HepG2 (cell line): ENCODE data around the gene GPR27. TPM values are rescaled to one million over a fixed set of nuclear protein-coding genes. Genes with fewer than 3 reads are reported as not detected.

Experiments used
- ATAC-seq: fragments of 200-7000 bp; cut with Tn5 transposase; 3 replicates; pipeline ENCODE4 v1.9.1; 2020; ENCODE audit warnings: mild to moderate bottlenecking, moderate library complexity
- BruUV-seq: library from RNA; stranded (reverse); fragments of 400-500 nt; replicated peaks from 2 replicates; lab custom pipeline; 2021; lab: Mats Ljungman, UMichigan
- CTCF ChIA-PET: fragments of 300-600 bp; formaldehyde crosslinking; extraction: SDS; loops from one replicate; lab custom pipeline; 2021; ENCODE audit warnings: low total read pairs, inconsistent platforms, low intra/inter-chr PET ratio; lab: Yijun Ruan, JAX
- POLR2A ChIA-PET: fragments of 350-600 bp; sonication (Branson Sonifier 250); formaldehyde crosslinking; loops from one replicate; lab custom pipeline; 2020; ENCODE audit warnings: antibody characterized with exemption, inconsistent platforms; lab: Yijun Ruan, JAX
- DNase-seq: peaks from one replicate; pipeline ENCODE4 v3.0.0-alpha.2; 2015; ENCODE audit warnings: low spot score
- FAIRE-seq: peaks from 3 replicates; lab custom pipeline; 2011; peaks lifted over from hg19 to GRCh38; lab: Jason Lieb, UNC
- H2AFZ ChIP-seq: one replicate; pipeline ENCODE4 v1.6.1; 2011; ENCODE audit warnings: low read length, inconsistent platforms
- H3K27ac ChIP-seq: fragments of 300-600 bp; 3 replicates; pipeline ENCODE4 v1.8.0; 2011; ENCODE audit warnings: mixed run types, mild to moderate bottlenecking, mixed read lengths, low read length, inconsistent platforms; ENCODE audit not compliant: insufficient read depth; ENCODE audit errors: extremely low read length
- H3K27me3 ChIP-seq, 2 experiments: fragments of 200-600 bp in 1 of 2; 2 replicates in 1 of 2; 3 replicates in 1 of 2; pipeline versions ENCODE4 v1.6.0 to v1.8.0; 2011; ENCODE audit warnings: low read length in 2 of 2, mild to moderate bottlenecking in 2 of 2, moderate library complexity in 2 of 2, inconsistent platforms in 1 of 2; ENCODE audit not compliant: insufficient read depth in 2 of 2, control insufficient read depth in 1 of 2
- H3K36me3 ChIP-seq, 2 experiments: fragments of 200-600 bp in 1 of 2; replicated peaks in 1 of 2; 2 replicates in 1 of 2; 3 replicates in 1 of 2; pipeline versions ENCODE4 v1.5.1 to v1.8.0; 2011; ENCODE audit warnings: low read length in 2 of 2, inconsistent platforms in 1 of 2; ENCODE audit not compliant: insufficient read depth in 2 of 2, control insufficient read depth in 1 of 2
- H3K4me1 ChIP-seq: 2 replicates; pipeline ENCODE4 v1.5.1; 2012; ENCODE audit warnings: low read length, inconsistent platforms; ENCODE audit not compliant: insufficient read depth
- H3K4me2 ChIP-seq: 2 replicates; pipeline ENCODE4 v1.6.0; 2011; ENCODE audit warnings: low read depth, low read length, inconsistent platforms
- H3K4me3 ChIP-seq, 3 experiments: fragments of 200-600 bp in 1 of 3; sonication (generic), shearing (Covaris generic) in 1 of 3; replicated peaks in 1 of 3; 2 replicates each; pipeline ENCODE4 v1.5.1; 2011 to 2016; ENCODE audit warnings: low read length in 3 of 3, inconsistent platforms in 2 of 3, low read depth in 2 of 3, mild to moderate bottlenecking in 2 of 3, control low read depth in 1 of 3, mixed read lengths in 1 of 3; ENCODE audit not compliant: insufficient read depth in 1 of 3
- H3K79me2 ChIP-seq: one replicate; pipeline ENCODE4 v1.6.1; 2011; ENCODE audit warnings: low read length, inconsistent platforms; ENCODE audit not compliant: insufficient read depth
- H3K9ac ChIP-seq: 2 replicates; pipeline ENCODE4 v1.6.0; 2011; ENCODE audit warnings: mild to moderate bottlenecking, low read depth, low read length, inconsistent platforms; ENCODE audit not compliant: insufficient read depth
- H3K9me3 ChIP-seq: 2 replicates; pipeline ENCODE4 v1.5.1; 2012; ENCODE audit warnings: mild to moderate bottlenecking, low read length
- H4K20me1 ChIP-seq: 2 replicates; pipeline ENCODE4 v1.6.0; 2011; ENCODE audit warnings: inconsistent platforms, mild to moderate bottlenecking, low read length, moderate library complexity; ENCODE audit not compliant: insufficient read depth
- CBX2 ChIP-seq, 2 experiments: fragments of 200-600 bp in 1 of 2; sonication (generic); formaldehyde crosslinking in 1 of 2; IDR thresholded peaks; 2 replicates each; pipeline versions ENCODE4 v1.7.0 to v1.8.1; 2018 to 2022; ENCODE audit warnings: low read depth in 2 of 2, low read length in 1 of 2, mild to moderate bottlenecking in 1 of 2, missing genetic modification reagents in 1 of 2
- DNMT1 ChIP-seq: sonication (generic); formaldehyde crosslinking; IDR thresholded peaks from 2 replicates; pipeline ENCODE4 v1.5.1; 2020; ENCODE audit warnings: mild to moderate bottlenecking, missing genetic modification reagents
- HHEX ChIP-seq: IDR thresholded peaks from 2 replicates; pipeline ENCODE4 v1.6.1; 2016; ENCODE audit warnings: control low read depth
- HNRNPUL1 ChIP-seq: fragments of 200-400 bp; formaldehyde crosslinking; IDR thresholded peaks from 2 replicates; pipeline ENCODE4 v1.6.1; 2017; ENCODE audit warnings: low read depth, mild to moderate bottlenecking, low read length, moderate library complexity
- SUZ12 ChIP-seq: fragments of 150-350 bp; IDR thresholded peaks from 2 replicates; pipeline ENCODE4 v1.6.1; 2014; ENCODE audit warnings: low read depth, low read length
- TBL1XR1 ChIP-seq: fragments of 150-350 bp; IDR thresholded peaks from 2 replicates; pipeline ENCODE4 v1.6.1; 2014; ENCODE audit warnings: borderline replicate concordance, low read length; ENCODE audit not compliant: partially characterized antibody
- THYN1 ChIP-seq: sonication (generic); formaldehyde crosslinking; IDR thresholded peaks from 2 replicates; pipeline ENCODE4 v1.8.1; 2023; ENCODE audit warnings: low read depth, mild to moderate bottlenecking, moderate library complexity, missing genetic modification reagents, borderline replicate concordance
- ZBTB3 ChIP-seq: sonication (generic); formaldehyde crosslinking; IDR thresholded peaks from 2 replicates; pipeline ENCODE4 v1.4.0; 2020; ENCODE audit warnings: low read depth, mild to moderate bottlenecking, moderate library complexity, missing genetic modification reagents, borderline replicate concordance
- ZNF124 ChIP-seq: sonication (generic); formaldehyde crosslinking; IDR thresholded peaks from 2 replicates; pipeline ENCODE4 v1.4.0; 2020; ENCODE audit warnings: missing genetic modification reagents
- ZNF33A ChIP-seq: sonication (generic); formaldehyde crosslinking; IDR thresholded peaks from 2 replicates; pipeline ENCODE4 v1.5.1; 2020; ENCODE audit warnings: missing genetic modification reagents, mild to moderate bottlenecking, moderate library complexity, borderline replicate concordance
- WGBS: methylation state at CpG from one replicate; pipeline ENCODE4 v1.1.6; 2017; ENCODE audit warnings: low lambda C conversion rate; 5-methylcytosine and 5-hydroxymethylcytosine counted together
- in situ Hi-C: cut with HindIII; loops from 2 replicates; pipeline ENCODE4 v1.10.0; 2017; ENCODE audit warnings: low pct_unique_long_range_greater_than_20kb; ENCODE audit not compliant: extremely low pct_ligation_motif_present
- intact Hi-C: fragments of 100-400 bp; cut with micrococcal nuclease; formaldehyde crosslinking; loops from one replicate; pipeline ENCODE4 v1.10.0; 2022; ENCODE audit not compliant: unreplicated experiment
- polyA plus RNA-seq, 8 experiments: library from polyadenylated mRNA; depleted of rRNA in 3 of 8; stranded (reverse) in 7 of 8; unstranded in 1 of 8; fragments of >200 nt; fragmentation: Illumina TruSeq in 4 of 8; extraction: Trizol in 4 of 8; gene quantifications; 2 replicates each; pipeline versions ENCODE4 v1.2.1 to v1.2.3, GENCODE V29; 2011 to 2016; ENCODE audit warnings: low read depth in 4 of 8, missing spikeins in 1 of 8, mixed read lengths in 1 of 8; ENCODE audit not compliant: insufficient read depth in 1 of 8
- total RNA-seq, 5 experiments: library from RNA; depleted of rRNA; stranded (reverse); fragments of >200 nt; fragmentation: Illumina TruSeq; extraction: Trizol; gene quantifications; 2 replicates each; pipeline ENCODE4 v1.2.3, GENCODE V29; 2016; ENCODE audit warnings: low read depth in 1 of 5

The GPR27 gene
- total and polyA plus RNA-seq, 2 of the 13 experiments (the other 11 are each of a cell fraction or from before 2014, with no cell fraction given) = not detected

GRCh38 chr3:71751602-71752001 is 2.1 kb upstream of the GPR27 start:
- Histone ChIP-seq H4K20me1 (no peaks in the 10 kb centered on the region), H3K79me2 (no peaks in the 10 kb centered on the region), H3K36me3 (no peaks in the 10 kb centered on the region), H2AFZ (no peak overlapping the region), H3K27me3 (peaks cover 6 to 45% of the 10 kb centered on the region in 2 experiments), H3K27ac (no peak overlapping the region), H3K4me3 (no peak overlapping the region), H3K9ac (no peak overlapping the region), H3K9me3 (no peaks in the 10 kb centered on the region), H3K4me1 (no peaks in the 10 kb centered on the region), H3K4me2 (no peak overlapping the region)
- 6% methylated on average over 4 of the region's 4 CpGs for WGBS
- POLR2A ChIA-PET = no interaction called here
- no peak for FAIRE-seq
- no peak for ATAC-seq
- in situ Hi-C loops = no loop called here
- CTCF ChIA-PET = no interaction called here
- intact Hi-C loops = no loop called here
- no peak for DNase-seq
- BruUV-seq = no TSS peak
- TF ChIP-seq TBL1XR1 = no peak
- TF ChIP-seq ZNF33A = no peak
- TF ChIP-seq HNRNPUL1 = no peak
- no peak for TF ChIP-seq HHEX (CRISPR knock-in tag)
- TF ChIP-seq ZNF124 (CRISPR knock-in tag) = no peak
- TF ChIP-seq SUZ12 = no peak
- no peak for TF ChIP-seq ZBTB3 (CRISPR knock-in tag)
- TF ChIP-seq DNMT1 (CRISPR knock-in tag) = no peak
- TF ChIP-seq THYN1 (CRISPR knock-in tag) = no peak
- no peak for TF ChIP-seq CBX2 (IDR thresholded peaks at IDR 0.05; ENCODE audit: low read depth, low read length)
- no peak for TF ChIP-seq CBX2 (CRISPR knock-in tag; IDR thresholded peaks at IDR 0.05; ENCODE audit: low read depth)
